Liver (tissue), 3 donors: ENCODE measurements around the gene ARFGAP2.

Experiments
- CTCF ChIP-seq: fragments of 150-350 bp; IDR thresholded peaks from 2 replicates; pipeline ENCODE4 v1.5.1; 2017; ENCODE audit warnings: improper control_type of control experiment, low read depth, low read length; ENCODE audit not compliant: missing input control
- GABPA ChIP-seq, 2 donors: IDR thresholded peaks in 1 of 2; conservative IDR thresholded peaks in 1 of 2; 2 replicates each; pipeline ENCODE4 v1.6.1; 2016; ENCODE audit warnings: antibody characterized with exemption in 2 of 2, mild to moderate bottlenecking in 1 of 2, moderate library complexity in 1 of 2
- HNF4A ChIP-seq, 2 donors: conservative IDR thresholded peaks; 2 replicates each; pipeline ENCODE4 v1.6.1; 2016; ENCODE audit warnings: antibody characterized with exemption in 2 of 2, mild to moderate bottlenecking in 2 of 2
- MAX ChIP-seq: IDR thresholded peaks from 2 replicates; pipeline ENCODE4 v1.6.1; 2016; ENCODE audit warnings: antibody characterized with exemption
- SP1 ChIP-seq: IDR thresholded peaks from 2 replicates; pipeline ENCODE4 v1.6.1; 2018; ENCODE audit warnings: antibody characterized with exemption, mild to moderate bottlenecking
- TAF1 ChIP-seq: conservative IDR thresholded peaks from 2 replicates; pipeline ENCODE4 v1.6.1; 2016; ENCODE audit warnings: antibody characterized with exemption, mild to moderate bottlenecking
- YY1 ChIP-seq: IDR thresholded peaks from 2 replicates; pipeline ENCODE4 v1.6.1; 2016; ENCODE audit warnings: antibody characterized with exemption, mild to moderate bottlenecking
- ZBTB33 ChIP-seq: IDR thresholded peaks from 2 replicates; pipeline ENCODE4 v1.6.1; 2016; ENCODE audit warnings: antibody characterized with exemption
- TF ChIP-seq, protein P1 (sequence below): IDR thresholded peaks from 2 replicates; pipeline ENCODE4 v1.6.1; 2016; ENCODE audit warnings: antibody characterized with exemption
- TF ChIP-seq, protein P2 (sequence below): IDR thresholded peaks from 2 replicates; pipeline ENCODE4 v1.6.1; 2016; ENCODE audit warnings: antibody characterized with exemption, mild to moderate bottlenecking
- donor health status: healthy.
- donor health status: healthy.

- TF ChIP-seq CTCF (no peak), TAF1 (peak; percentile 51), MAX (no peak), ZBTB33 (peak; percentile 26), SP1 (peak; percentile 61), GABPA (IDR thresholded peaks at IDR 0.05 in 1 of 2, conservative IDR thresholded peaks at IDR 0.05 in 1 of 2) (no peak), YY1 (no peak), HNF4A (conservative IDR thresholded peaks at IDR 0.05) (peak in 1 of 2 donors; percentile 23)
- TF ChIP-seq, protein P1, sequence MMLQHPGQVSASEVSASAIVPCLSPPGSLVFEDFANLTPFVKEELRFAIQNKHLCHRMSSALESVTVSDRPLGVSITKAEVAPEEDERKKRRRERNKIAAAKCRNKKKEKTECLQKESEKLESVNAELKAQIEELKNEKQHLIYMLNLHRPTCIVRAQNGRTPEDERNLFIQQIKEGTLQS: peak; percentile 2
- TF ChIP-seq, protein P2, sequence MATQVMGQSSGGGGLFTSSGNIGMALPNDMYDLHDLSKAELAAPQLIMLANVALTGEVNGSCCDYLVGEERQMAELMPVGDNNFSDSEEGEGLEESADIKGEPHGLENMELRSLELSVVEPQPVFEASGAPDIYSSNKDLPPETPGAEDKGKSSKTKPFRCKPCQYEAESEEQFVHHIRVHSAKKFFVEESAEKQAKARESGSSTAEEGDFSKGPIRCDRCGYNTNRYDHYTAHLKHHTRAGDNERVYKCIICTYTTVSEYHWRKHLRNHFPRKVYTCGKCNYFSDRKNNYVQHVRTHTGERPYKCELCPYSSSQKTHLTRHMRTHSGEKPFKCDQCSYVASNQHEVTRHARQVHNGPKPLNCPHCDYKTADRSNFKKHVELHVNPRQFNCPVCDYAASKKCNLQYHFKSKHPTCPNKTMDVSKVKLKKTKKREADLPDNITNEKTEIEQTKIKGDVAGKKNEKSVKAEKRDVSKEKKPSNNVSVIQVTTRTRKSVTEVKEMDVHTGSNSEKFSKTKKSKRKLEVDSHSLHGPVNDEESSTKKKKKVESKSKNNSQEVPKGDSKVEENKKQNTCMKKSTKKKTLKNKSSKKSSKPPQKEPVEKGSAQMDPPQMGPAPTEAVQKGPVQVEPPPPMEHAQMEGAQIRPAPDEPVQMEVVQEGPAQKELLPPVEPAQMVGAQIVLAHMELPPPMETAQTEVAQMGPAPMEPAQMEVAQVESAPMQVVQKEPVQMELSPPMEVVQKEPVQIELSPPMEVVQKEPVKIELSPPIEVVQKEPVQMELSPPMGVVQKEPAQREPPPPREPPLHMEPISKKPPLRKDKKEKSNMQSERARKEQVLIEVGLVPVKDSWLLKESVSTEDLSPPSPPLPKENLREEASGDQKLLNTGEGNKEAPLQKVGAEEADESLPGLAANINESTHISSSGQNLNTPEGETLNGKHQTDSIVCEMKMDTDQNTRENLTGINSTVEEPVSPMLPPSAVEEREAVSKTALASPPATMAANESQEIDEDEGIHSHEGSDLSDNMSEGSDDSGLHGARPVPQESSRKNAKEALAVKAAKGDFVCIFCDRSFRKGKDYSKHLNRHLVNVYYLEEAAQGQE: peak; percentile 31
Observed at GRCh38 chr11:47213950-47214565, 37.4 kb upstream of the ARFGAP2 start.
